Urothelium cell line (cell line): ENCODE measurements around the gene ANKRD65.
"Not testable (repeated sequence)": the region's sequence is repeated elsewhere in the genome, so short reads cannot be mapped to it uniquely, and the experiment has no call there.

ENCODE experiments used
- DNase-seq: peaks from one replicate; pipeline ENCODE4 v3.0.0; 2011; ENCODE audit warnings: low spot score, mixed read lengths
- FAIRE-seq: peaks from 2 replicates; lab custom pipeline; 2011; peaks lifted over from hg19 to GRCh38; lab: Jason Lieb, UNC

Gene ANKRD65

GRCh38 chr1:1418464-1419362 lies 2.4 kb downstream of the ANKRD65 start:
- FAIRE-seq: no peak
- no peak for DNase-seq

DNA sequence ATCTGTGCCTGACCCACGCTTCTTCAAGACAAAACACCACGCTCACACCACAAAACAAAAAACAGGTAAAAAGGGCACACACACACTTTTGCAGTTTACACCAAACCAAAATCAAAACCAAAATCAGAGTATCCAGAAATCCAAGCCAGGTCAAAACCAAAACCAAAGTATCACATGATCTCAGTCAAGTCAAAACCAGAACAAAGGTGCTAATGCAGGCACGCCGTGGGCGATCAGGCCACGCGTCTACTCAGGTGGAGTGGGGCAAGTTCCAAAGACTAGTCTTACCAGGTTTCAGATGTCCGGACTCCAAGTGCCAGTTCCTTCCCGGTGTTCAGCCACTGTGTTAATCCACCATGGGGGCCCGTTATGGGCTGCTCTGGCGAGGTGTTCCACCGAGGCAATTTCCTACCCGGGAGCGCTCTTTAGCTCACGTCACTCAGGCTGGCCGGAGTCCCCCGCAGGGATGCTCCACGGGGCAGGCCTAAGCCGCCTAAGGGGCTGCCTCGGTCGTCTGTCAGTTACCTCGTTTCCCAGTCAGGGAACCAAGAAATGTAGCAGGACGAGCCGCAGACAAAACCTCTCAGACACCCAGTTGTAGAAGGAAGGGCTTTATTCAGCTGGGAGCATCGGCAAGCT lies 3.1 kb downstream of the ANKRD65 start:
- not testable (repeated sequence) for FAIRE-seq, DNase-seq

DNA sequence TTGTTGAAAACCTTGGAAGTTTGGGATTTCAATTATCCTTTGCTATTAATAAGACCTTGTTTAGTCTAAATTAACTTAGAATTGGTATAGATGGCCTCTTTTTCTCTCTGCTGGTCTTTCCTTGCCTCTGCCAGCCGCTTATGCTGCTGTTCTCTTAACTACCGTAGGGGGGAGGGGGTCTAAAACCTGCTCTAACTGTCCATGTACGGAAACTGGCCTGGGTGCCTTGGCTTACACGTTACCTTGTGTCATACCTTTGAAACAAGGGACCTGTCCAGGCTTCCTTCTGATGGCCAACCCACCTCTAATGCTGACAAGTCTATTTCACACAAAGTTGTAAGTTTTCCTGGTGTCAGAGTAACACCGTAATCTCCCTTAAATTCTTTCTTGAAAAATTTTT lies 3.7 kb downstream of the ANKRD65 start:
- not testable (repeated sequence) for DNase-seq, FAIRE-seq

- no peak for FAIRE-seq
- DNase-seq: no peak
Measured at GRCh38 chr1:1415751-1416150, 5.3 kb downstream of the ANKRD65 start.

DNA sequence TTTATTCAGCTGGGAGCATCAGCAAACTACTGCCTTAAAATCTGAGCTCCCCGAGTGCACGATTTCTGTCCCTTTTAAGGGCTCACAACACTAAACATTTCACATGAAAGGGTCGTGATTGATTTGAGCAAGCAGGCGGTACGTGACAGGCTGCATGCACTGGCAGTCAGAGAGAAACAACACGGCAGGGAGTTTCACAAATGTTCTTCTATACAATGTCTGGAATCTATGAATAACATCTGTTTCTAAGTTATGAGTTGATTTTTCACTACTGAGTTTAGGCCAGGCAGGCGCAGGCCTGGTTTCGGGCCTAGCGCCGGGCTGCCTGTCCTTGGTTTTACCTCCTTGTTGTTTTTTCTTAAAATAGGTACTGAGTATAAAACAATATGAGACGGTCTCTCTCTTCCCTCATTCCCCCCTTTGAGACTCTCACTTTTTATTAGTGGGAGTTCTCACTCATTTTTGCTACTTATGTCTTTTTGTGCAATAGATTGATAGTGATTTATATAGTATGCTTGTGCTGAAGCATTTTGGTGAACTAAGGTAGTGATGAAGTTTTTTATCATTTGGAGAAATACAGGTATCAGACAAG lies 8.7 kb downstream of the ANKRD65 start:
- DNase-seq, FAIRE-seq: not testable (repeated sequence)

DNA sequence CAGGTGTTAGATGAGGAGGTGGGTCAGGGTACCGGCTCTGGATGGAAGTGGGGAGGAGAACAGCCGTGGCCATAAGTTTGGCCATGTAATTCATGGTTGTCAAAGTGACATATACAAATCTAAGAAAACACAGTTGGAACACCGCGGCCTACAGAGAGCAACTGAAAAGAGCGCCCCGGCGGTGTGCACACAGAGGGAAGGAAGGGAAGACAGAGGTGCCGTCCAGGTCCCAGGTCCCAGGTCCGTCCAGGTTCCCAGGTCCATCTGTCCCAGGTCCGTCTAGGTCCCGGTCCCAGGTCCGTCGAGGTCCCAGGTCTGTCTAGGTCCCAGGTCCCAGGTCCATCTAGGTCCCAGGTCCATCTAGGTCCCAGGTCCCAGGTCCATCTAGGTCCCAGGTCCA lies 9.4 kb downstream of the ANKRD65 start:
- no peak for DNase-seq
- no peak for FAIRE-seq

GRCh38 chr1:1410238-1410637 lies 10.8 kb downstream of the ANKRD65 start:
- not testable (repeated sequence) for DNase-seq, FAIRE-seq

- FAIRE-seq: no peak
Measured at GRCh38 chr1:1407636-1408318, 13.3 kb downstream of the ANKRD65 start.

GRCh38 chr1:1406821-1407635 lies 14.0 kb downstream of the ANKRD65 start, which contains the start of gene MRPL20:
MRPL20 (minus strand) TSS chr1:1407293; CDS start chr1:1407217, 76 bp downstream.
- FAIRE-seq: peak; percentile 69
- DNase-seq: peak; percentile 92

More at GRCh38 chr1:1407636-1408318, 13.3 kb downstream of the ANKRD65 start:
- no peak for DNase-seq

DNA sequence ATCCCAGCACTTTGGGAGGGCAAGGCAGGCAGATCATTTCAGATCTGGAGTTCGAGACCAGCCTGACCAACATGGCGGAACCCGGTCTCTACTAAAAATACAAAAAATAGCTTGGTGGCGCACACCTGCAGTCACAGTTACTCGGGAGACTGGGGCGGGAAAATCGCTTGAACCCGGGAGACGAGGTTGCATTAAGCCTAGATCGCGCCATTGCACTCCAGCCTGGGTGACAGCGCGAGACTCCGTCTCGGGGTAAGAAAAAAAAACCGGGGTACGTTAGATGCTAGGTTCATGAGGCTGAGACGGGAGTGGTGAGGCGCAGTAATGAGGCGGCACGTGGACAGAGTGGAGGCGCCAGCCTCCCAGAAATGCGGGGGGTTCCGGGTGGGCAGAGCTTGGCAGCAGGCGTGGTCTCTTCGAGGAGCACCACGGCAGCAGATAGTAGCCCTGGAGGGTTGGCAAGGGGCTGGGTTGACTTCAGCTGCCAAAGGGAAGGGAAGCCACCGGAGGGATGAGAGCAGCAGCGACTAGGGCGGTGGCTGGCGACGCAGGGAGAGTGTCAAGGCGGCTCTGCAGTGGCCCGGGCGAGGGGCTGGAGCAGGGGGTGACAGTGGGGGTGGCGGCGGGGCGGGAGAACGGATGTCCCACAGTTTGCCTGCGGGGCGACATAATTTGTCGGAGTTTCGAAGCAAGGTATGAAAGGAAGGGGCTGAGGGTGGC lies 14.8 kb downstream of the ANKRD65 start:
- FAIRE-seq: no peak

DNA sequence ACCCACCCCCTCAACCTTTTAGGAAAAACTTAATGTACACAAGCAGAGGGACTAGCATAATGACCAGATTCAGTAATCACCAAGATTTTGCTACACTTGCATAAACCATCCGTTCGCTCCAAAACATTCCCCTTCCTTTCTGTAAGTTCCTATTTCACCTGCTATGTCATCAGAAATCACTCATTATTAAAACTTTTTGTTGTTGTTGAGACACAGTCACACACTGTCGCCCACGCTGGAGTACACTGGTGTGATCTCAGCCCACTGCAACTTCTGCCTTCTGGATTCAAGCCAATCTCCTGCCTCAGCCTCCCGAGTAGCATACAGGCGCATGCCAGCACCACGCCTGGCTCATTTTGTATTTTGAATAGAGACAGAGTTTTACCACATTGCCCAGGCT lies 17.4 kb downstream of the ANKRD65 start:
- DNase-seq (no peak), FAIRE-seq (no peak)

More for the DNA sequence above, 14.8 kb downstream of the ANKRD65 start:
- no peak for DNase-seq

- not testable (repeated sequence) for DNase-seq, FAIRE-seq
Measured at GRCh38 chr1:1402901-1403392, 18.1 kb downstream of the ANKRD65 start.

DNA sequence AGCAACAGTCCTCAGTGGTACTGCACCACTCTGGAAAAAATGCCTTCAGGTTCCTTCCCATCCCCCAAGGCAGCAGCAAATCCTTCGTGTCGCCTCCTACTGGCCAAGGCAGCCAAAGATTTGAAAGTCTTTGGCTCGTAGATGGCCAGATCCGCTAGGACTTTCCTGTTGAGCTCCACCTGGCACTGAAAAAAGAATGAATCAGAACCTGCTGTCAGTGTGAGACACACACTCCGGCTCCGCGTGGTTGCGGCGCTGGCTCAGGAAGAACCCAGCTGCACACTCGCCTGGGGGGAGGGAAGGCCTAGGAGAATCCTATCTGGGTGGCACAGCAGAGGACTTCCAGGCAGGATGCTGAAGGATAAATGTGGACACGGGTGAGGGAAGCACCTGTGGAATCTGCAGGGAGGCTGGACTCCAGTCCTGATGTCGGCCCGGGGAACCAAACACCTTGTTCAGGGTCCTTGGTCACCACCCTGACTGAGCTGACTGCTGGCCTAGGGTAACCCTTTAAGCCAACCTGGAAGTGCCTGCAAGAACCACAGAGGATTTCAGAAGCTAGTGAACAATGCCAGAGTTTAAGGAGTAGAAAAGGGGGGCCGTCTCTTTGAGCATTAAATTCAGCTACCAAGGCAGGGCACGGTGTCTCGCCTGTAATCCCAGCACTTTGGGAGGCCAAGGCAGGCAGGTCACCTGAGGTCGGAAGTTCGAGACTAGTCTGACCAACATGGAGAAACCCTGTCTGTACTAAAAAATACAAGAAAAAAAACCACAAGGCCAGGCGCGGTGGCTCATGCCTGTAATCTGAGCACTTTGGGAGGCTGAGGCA lies 18.8 kb downstream of the ANKRD65 start:
- no peak for DNase-seq
- no peak for FAIRE-seq

GRCh38 chr1:1401457-1402010 lies 19.5 kb downstream of the ANKRD65 start:
- FAIRE-seq: no peak

GRCh38 chr1:1400576-1401456 lies 20.3 kb downstream of the ANKRD65 start:
- FAIRE-seq: no peak

More at GRCh38 chr1:1401457-1402010, 19.5 kb downstream of the ANKRD65 start:
- DNase-seq: no peak

DNA sequence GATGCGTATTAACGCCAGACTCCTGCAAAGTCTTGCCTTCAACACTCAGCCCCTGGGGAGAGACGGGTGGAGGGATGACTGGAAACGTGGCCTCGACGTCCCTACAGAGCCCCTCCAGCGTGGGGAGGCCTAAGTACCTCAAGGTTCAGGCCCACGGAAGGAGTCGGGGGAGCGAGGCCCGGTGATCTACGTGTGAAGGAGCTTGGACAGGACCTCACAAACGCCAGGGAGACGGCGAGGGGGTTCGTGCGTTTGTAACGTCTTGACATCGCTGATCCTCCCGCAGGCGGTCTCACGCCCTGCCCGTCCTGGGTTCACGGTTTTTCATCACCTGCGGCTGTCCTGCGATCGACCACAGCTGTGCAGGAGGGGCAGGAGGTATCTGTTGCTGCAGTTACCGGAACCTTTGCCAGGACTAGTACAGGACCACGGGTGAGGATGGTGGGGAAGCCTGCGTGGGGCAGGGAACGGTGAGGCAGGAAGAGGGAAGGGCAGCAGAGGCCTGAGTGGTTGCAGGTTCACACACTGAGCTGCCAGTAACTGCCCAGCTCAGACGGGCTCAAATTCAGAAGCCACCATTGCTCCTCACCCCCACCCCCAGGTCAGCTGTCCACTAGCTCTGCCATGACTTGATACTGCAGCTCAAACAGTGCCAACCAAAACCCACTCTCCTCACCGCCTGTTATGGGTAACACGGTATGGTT lies 21.1 kb downstream of the ANKRD65 start:
- DNase-seq (no peak), FAIRE-seq (no peak)

More at GRCh38 chr1:1400576-1401456, 20.3 kb downstream of the ANKRD65 start:
- no peak for DNase-seq
